HCT116 (cell line): ENCODE data around the gene MYO7A.

Experiments
- EGR1 ChIP-seq: IDR thresholded peaks from 2 replicates; pipeline ENCODE4 v1.6.1; 2012; ENCODE audit warnings: low read depth
- JUND ChIP-seq: IDR thresholded peaks from 2 replicates; pipeline ENCODE4 v1.6.1; 2012
- MAX ChIP-seq: IDR thresholded peaks from 2 replicates; pipeline ENCODE4 v1.6.1; 2012
- POLR2A ChIP-seq: IDR thresholded peaks from 2 replicates; pipeline ENCODE4 v1.7.0; 2011; ENCODE audit warnings: borderline replicate concordance; ENCODE audit not compliant: insufficient read depth, insufficient read length; ENCODE audit errors: extremely low read depth
- REST ChIP-seq: IDR thresholded peaks from 2 replicates; pipeline ENCODE4 v1.6.1; 2012; ENCODE audit warnings: low read depth

GRCh38 chr11:77184136-77184860 is 56.3 kb downstream of the MYO7A start:
- TF ChIP-seq MAX = no peak
- no peak for TF ChIP-seq JUND
- TF ChIP-seq POLR2A = no peak
- TF ChIP-seq EGR1 = no peak
- no peak for TF ChIP-seq REST
